Endometrial microvascular endothelial cells (primary cell): Measurements from ENCODE around the gene SLC9A9. TPM values are rescaled to one million over a fixed set of nuclear protein-coding genes. Genes with fewer than 3 reads are reported as not detected.
"Not testable (repeated sequence)": the region's sequence is repeated elsewhere in the genome, so short reads cannot be mapped to it uniquely, and the experiment has no call there.

Experiments
- in situ Hi-C: cut with HindIII; loops from 2 replicates; pipeline ENCODE4 v1.10.0; 2017; ENCODE audit warnings: low sequenced_read_pairs, low pct_unique_long_range_greater_than_20kb; ENCODE audit errors: inconsistent ontology term
- total RNA-seq: library from RNA; depleted of rRNA; stranded (reverse); fragments of >200 nt; gene quantifications from one replicate; pipeline ENCODE4 v1.2.3, GENCODE V29; 2015; ENCODE audit errors: inconsistent ontology term

Gene SLC9A9
- total RNA-seq, 1 donor from 2014 or later: 2.3 TPM

DNA sequence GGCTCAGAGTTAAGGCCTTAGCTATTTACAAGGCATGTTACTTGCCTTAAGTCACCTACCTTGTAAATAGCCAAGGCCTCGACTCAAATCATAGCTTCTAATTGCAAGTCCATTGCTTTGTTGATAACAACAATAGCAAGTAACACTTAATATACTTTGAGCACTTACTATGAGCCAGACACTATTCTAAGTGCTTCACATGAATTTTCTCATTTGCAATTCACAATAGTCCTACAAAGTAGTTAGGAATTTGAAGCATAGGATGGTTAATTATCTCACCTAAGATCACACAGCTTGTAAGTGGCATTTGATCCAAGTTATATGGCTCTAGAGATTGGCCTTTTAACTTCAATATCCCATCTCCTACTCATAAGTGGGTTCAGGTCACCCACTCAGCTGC lies 28.4 kb downstream of the SLC9A9 start:
- in situ Hi-C loops: no loop called here

DNA sequence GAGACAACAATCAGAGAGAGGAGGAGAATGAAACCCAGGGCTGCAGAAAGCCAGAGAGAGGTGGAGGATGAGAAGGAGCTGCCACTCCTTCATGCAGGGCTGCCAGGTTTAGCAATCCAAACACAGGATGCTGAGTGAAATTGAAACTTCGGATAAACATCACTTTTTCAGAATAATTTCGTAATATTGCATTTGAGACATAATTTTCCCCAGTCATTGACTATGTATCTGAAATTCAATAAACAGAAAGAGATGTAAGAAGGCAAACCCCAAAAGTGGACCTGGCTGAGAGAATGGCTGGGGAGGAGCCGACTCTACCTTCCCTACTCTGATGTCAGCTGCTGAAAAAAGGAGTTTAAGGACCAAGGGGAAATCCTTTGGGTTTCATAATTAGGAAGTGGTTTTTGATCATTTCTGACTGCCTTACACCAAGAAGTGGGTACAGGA lies 33.8 kb downstream of the SLC9A9 start:
- in situ Hi-C loops: no loop called here

DNA sequence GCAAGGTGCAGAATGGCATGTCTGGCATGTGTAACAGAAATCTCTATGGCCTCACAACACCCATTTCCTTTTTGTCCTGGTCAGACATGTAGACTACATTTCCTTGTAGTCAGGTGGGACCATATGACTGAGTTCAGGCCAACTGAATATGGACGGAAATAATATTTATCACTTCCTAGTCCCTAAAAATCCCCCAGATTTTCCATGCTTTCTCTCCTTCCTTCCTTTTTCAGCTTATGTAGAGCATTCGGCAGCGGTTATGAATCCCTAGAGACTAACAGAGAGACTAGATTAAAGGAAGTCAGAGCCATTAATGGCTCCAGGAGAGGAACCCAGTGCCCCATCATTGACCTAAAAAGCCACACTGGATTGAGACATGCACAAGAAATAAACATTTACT lies 35.8 kb downstream of the SLC9A9 start:
- in situ Hi-C loops: no loop called here

DNA sequence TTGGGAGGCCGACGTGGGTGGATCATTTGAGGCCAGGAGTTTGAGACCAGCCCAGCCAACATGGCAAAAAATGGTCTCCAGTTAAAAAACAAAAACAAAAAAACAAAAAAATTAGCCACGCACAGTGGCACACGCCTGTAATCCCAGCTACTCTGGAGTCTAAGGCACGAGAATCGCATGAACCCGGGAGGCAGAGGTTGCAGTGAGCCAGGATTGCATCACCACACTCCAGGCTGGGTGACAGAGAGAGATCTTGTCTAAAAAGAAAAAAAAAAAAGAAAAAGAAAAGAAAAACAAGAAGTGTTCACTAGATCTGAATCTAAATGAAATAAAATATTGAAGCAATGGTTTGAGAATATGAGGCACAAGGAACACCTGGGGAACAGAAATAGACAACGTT lies 36.7 kb downstream of the SLC9A9 start:
- in situ Hi-C loops: no loop called here

DNA sequence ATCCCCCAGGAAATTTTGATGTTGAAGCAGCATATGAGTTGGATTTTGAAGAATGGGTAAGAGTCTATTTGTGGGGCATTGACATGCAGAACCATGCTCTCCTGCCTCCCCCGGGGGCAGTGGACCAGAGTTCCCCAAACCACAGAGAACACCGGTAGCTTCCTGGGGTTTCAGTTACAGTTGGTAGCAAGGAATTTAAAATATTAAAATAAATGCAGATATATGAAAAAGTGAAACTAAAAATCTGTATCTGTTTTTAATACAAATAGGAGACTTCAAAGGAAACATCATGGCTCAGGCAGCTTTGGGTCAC lies 37.4 kb downstream of the SLC9A9 start:
- in situ Hi-C loops: no loop called here

DNA sequence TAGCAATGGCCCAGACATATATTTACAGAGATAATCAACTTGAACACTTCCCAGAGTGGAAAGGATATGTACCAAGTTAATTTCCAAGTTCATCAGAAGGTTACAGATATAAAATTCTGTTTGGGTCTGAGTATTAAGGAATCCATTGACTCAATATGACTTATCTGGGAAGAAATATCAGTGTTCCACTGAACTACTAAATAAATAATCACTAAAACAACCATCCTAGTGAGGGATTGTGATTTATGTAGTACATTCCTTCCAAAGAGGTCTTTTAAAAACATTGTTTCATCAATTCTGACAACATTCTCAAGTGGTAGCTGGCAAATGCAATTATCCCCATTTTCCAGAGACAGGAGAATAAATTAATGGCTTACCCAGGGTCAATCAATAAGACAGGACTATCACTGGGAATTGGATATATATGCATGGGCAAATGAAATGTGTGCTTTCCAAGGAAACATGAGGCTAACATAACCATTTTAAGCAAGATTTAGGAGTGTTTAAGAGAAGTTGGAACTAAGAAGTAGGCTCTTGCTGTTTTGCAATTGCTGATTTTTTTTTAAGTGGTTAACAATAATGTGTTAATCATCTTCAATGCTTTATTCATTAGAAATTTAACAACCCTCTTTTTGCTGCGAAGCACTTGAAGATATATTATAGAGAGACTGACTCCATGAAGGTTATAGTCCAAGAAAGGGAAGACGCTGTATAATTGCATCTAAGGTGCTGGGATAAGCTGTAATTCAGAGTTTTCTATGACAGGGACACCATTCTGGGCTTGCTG lies 37.9 kb downstream of the SLC9A9 start:
- in situ Hi-C loops: no loop called here

DNA sequence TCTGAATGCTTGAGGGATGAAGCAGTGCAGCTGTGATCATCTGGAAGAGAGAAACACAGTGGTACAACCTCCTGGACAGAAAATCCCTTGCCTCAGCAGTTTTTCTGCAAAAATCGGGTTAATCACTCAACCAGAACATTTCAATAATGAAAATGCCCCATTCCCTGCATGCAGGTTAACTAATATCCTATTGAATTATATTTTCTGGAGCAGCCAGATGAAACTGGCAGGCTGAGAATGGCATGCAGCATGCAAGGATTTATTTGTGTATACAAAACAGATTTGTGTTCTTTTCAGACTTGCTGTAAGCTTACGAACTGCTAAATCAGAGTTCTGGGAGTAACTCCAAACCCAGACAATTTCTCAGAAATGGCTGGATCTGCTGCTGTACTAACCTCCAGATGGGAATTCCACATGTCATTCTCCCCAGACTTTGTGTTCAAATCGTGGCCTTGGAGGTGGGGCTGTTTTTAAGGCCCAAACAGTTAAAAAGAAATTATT lies 39.1 kb downstream of the SLC9A9 start:
- in situ Hi-C loops: no loop called here

DNA sequence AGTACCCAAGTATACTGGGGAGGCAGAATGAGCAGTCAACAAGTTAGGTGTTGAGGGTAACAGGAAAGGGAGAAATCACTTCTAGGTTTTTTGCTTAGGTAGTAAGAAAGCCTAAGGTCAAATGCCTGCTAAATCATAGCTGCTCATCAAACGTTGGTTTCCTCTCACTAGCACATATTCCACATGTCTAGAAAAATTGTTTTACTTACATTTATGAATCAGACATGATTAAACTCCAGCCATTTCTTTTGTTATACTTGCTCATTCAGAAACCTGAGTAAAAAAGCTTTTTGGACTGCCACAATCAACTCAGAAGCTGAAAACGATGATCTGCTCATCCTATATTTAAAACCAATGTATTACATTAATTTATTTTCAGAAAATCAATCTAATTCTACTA lies 40.2 kb downstream of the SLC9A9 start:
- in situ Hi-C loops: no loop called here

DNA sequence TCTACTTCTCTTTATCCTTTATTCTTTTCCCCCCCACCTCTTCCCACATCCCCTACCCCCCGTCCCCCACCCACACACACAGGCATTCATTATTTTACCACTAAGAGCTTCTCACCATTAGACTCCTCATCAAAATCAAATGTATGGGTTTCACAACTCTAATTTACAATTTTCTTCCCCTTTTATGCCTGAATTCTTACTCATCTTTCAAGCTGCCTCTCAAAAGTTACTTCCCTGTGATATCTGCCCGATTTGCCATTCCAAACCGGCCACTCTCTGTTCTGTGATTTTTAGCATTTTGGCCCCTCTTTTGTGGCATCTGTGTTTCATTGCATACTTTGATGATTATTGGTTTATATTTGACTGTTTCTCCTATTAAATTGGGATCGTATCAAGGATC lies 42.2 kb downstream of the SLC9A9 start:
- in situ Hi-C loops: no loop called here

DNA sequence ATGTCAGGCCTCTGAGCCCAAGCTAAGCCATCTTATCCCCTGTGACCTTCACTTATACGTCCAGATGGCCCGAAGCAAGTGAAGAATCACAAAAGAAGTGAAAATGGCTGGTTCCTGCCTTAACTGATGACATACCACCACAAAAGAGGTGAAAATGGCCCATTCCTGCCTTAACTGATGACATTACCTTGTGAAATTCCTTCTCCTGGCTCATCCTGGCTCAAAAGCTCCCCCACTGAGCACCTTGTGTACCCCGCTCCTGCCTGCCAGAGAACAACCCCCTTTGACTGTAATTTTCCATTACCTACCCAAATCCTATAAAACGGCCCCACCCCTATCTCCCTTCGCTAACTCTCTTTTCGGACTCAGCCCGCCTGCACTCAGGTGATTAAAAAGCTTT lies 42.8 kb downstream of the SLC9A9 start:
- in situ Hi-C loops: not testable (repeated sequence)

DNA sequence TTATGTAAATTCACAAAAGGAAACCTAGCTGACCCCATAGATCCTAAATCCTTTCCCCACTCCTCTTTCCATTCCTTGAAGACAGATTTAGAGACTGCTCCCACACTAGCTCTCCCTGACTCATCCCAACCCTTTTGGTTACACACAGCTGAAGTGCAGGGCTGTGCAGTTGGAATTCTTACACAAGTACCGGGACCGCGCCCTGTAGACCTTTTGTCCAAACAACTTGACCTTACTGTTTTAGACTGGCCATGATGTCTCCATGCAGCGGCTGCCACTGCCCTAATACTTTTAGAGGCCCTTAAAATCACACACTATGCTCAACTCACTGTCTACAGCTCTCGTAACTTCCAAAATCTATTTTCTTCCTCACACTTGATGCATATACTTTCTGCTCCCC lies 47.2 kb downstream of the SLC9A9 start:
- in situ Hi-C loops: not testable (repeated sequence)

DNA sequence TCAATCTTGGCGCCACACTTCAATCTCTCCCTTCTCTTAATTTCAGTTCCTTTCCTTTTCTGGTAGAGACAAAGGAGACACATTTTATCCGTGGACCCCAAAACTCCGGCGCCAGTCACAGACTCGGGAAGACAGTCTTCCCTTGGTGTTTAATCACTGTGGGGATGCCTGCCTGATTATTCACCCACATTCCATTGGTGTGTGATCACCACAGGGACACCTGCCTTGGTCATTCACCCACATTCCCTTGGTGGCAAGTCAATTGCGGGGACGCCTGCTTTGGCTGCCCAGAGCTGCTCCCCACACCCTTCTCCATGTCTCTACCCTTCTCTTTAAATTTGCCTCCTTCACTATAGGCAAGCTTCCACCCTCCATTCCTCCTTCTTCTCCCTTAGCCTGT lies 50.1 kb downstream of the SLC9A9 start:
- in situ Hi-C loops: not testable (repeated sequence)

DNA sequence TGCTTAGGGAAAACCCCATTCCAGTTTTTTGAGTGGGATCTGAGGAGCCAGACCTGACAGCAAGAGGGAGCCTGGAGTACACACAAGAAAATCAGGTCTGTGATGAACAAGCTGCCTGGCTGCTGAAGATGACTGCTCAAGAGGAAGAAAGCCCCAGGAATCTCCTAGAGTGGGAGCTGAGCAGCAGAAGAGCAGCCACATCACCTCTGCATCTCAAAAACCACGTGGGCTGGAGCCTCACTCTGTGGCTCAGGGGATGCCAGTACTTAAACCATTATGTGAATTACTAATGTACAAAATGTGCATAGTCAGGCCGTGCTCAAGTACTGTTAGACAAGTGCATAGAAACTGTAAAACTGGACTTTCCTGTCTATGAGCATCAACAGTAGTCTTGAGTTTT lies 52.4 kb downstream of the SLC9A9 start:
- in situ Hi-C loops: no loop called here

DNA sequence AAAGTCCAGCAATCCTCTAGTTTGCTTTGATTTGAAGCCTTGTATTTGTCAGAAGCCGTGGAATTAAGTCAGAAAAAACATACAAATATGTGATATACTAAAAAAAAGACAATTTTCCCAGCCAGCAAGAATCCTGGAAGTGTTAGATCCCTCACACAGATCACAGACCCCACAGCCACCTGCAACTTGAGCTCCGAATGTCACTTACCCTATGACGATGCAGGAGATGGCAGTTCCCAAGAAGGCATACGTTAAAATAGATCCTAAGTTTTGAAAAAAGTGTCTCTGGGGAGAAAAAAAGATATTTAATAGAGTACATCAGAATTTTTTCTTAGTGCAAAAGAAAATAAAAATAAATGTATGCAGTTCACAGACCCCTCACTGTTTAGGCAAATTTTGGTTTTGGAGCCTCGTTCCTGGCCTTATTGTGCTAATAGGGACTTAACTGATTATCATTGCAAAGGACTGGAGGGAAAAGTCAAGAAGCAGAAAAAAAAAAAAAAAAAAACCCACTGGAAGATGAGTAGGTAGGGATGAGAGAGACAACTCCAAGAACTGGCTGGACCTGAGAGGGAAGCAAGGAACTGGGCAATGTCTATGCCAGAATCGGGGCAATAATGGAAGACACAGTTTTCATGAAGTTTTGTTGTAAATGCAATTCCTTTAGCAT lies 53.3 kb downstream of the SLC9A9 start:
- in situ Hi-C loops: no loop called here

DNA sequence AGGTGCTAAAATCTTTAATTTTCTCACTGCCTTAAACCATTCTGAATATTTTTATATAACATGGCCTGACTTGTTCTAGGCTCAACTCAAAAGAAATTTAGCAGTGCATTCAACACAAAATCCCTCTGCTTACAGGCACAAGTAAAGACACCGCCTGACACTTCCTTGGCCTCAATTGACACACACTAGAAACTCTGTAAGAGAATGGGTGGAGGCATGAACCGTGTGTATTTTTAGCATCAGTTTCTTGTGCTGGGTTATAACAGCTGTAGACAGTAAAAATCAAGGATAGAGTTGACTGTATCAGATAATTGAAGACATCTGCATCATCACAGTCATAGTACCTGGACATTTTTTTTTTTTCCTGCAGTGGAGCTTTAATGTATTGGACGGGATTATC lies 54.3 kb downstream of the SLC9A9 start:
- in situ Hi-C loops: no loop called here

DNA sequence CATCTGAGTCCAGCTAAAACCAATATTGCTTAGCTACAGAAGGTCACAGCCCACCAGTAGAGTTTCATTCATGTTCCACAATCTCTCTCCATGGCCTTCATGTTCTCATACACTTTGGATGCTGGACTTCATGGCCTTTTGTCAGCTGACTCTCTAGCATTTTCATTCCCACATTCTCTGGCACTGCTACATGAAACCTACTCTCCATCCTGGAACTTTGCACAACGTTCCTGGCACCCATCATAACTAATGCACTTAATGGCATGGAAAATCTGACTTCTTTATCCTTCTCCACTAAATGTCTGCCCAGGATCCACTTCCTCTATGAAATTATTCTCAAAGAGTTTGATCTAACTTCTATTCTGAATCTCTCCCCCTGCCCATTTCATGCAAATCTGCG lies 56.9 kb downstream of the SLC9A9 start:
- in situ Hi-C loops: no loop called here

DNA sequence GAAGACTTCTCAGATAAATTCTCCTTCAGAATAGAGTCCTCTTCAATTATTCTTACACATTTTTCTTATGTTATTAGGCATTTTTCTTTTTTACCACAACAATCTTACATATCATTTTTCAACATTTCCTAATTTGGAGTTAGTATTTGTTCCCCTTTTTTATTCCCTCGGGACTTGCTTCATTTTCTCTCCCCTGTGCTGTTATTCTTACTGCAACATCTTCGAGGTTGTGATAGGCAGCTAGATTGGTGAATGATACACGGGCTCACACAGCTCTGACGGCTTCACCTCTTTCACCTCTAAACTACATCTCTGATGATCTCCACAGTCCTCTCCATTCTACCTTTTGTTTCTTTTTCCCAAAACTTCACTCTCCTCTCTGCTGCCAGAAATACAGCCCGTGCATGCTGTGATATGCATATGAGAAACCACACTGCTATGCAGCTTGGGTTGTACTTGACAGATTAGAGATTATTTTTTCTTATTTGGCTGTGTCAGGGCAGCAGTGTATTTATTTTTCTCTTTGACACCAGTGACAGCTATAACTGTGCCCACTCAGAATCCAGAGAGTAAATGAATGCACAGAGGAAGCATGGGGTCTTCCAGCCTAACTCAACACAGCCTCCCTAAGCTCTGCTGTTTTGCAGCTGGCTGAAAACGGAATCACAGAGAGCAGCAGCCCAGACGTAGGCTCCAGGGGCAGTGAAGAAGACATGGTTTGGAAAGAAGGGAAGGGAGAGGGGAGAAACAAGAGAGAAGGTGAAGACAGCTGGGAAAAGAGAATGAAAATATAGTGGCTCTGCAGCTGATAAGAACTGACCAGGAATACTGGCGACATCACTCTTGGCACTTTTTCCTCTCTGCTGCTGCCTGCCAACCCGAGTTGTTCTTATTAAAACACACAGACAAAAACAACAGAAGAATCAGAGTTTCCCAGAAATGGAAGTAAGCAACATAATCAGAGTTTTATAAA lies 61.8 kb downstream of the SLC9A9 start:
- in situ Hi-C loops: no loop called here

DNA sequence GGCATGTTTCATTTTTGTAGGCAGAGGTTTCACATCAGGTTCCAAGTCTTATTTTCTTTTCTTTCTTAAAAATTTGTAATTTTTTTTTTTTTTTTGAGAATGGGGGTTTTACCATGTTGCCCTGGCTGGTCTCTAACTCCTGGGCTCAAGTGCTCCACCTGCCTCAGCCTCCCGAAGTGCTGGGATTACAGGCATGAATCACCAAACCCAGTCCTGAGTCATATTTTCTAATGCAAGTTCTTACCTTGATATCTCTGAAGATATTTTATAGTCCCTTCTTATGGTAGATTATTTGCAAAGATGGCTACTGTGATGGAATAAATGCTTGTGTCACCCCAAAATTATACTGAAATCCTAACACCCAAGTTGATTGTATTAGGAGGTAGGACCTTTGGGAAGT lies 63.8 kb downstream of the SLC9A9 start:
- in situ Hi-C loops: no loop called here

DNA sequence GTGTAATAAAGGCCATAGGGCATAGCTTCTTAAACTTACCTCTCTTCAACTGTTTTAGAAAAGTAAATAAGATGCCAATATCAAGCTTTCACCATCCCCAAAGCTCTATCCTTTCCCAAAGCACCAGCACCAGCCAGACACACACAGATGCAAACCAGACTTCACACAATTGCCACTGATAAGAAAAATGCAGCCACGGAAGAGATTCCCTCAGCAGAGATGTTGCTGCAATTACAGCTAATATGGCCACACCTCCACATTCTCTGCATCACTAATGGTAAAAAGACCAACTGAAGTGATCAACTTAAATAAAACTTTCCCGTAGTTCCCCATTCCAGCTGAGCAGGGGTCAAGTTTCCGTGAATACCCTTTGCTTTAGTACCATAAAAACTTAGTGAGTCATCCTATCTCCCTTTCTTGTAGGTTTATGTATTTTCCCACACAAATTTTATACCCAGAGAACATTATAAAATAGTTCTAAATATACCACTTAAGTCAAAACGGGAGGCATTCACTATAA lies 64.4 kb downstream of the SLC9A9 start:
- in situ Hi-C loops: no loop called here
